ENCODE measurements around the gene MCL1.

DNA sequence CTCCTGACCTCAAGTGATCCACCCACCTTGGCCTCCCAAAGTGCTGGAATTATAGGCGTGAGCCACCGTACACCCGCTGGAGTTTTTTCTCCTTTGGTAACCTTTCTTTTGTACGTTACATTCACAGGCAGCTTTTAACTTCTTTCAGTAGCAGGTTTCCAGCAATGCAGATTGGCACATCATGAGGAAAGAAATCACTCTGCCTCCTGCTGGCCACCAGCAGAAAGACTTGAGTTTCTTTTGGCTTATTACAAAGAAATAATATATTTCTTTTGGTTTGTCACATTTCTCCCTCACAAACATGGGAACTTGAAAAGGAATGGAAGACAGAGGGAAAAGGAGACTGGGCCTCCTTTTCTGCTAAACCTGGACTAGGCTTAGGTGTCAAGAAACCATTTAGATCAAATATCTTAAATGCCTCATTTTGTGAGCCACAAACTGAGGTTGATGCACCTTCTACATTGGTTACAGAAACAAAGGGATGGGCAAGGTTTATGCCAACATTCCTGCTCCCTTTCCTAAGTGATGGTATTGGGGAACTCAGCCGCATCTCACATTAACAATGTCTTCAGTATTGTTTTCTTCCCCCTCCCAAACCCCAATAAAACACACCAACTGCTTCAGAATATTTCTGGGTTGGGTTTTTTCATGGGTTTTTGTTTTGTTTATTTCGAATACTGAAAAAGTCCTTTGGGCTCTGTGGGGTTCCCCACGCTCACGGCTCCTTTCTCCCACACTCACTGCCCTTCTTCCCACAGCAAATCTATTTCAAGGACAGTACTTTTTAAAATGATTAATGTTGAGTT lies 42.3 kb upstream of the MCL1 start:
- TF ChIP-seq, protein P1, sequence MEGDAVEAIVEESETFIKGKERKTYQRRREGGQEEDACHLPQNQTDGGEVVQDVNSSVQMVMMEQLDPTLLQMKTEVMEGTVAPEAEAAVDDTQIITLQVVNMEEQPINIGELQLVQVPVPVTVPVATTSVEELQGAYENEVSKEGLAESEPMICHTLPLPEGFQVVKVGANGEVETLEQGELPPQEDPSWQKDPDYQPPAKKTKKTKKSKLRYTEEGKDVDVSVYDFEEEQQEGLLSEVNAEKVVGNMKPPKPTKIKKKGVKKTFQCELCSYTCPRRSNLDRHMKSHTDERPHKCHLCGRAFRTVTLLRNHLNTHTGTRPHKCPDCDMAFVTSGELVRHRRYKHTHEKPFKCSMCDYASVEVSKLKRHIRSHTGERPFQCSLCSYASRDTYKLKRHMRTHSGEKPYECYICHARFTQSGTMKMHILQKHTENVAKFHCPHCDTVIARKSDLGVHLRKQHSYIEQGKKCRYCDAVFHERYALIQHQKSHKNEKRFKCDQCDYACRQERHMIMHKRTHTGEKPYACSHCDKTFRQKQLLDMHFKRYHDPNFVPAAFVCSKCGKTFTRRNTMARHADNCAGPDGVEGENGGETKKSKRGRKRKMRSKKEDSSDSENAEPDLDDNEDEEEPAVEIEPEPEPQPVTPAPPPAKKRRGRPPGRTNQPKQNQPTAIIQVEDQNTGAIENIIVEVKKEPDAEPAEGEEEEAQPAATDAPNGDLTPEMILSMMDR (IDR thresholded peaks at IDR 0.05), result peak in 2 of 3 donors; percentile 70 to 78
- no peak for TF ChIP-seq POLR2A (IDR thresholded peaks at IDR 0.05)

Data from ovary (tissue), 3 donors.